ENCODE results near the gene MACROH2A1. TPM values are rescaled to one million over a fixed set of nuclear protein-coding genes. Genes with fewer than 3 reads are reported as not detected.

MACROH2A1 gene
- total and polyA plus RNA-seq, 9 of the 15 experiments (the other 6 are each of a cell fraction or from before 2014, with no cell fraction given) = 44.9 to 289 (median 193) TPM

GRCh38 chr5:135350536-135350935 is 48.5 kb downstream of the MACROH2A1 start:
- FAIRE-seq (no peak), ATAC-seq (no peak), DNase-seq (ENCODE audit: extremely low read depth in 1 of 4, low spot score in 3 of 4) (no peak)
- TF ChIP-seq, protein P1, sequence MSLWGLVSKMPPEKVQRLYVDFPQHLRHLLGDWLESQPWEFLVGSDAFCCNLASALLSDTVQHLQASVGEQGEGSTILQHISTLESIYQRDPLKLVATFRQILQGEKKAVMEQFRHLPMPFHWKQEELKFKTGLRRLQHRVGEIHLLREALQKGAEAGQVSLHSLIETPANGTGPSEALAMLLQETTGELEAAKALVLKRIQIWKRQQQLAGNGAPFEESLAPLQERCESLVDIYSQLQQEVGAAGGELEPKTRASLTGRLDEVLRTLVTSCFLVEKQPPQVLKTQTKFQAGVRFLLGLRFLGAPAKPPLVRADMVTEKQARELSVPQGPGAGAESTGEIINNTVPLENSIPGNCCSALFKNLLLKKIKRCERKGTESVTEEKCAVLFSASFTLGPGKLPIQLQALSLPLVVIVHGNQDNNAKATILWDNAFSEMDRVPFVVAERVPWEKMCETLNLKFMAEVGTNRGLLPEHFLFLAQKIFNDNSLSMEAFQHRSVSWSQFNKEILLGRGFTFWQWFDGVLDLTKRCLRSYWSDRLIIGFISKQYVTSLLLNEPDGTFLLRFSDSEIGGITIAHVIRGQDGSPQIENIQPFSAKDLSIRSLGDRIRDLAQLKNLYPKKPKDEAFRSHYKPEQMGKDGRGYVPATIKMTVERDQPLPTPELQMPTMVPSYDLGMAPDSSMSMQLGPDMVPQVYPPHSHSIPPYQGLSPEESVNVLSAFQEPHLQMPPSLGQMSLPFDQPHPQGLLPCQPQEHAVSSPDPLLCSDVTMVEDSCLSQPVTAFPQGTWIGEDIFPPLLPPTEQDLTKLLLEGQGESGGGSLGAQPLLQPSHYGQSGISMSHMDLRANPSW (CRISPR knock-in tag; IDR thresholded peaks at IDR 0.05) = no peak
- no peak for TF ChIP-seq ZFPM2 (CRISPR knock-in tag; IDR thresholded peaks at IDR 0.05)
- TF ChIP-seq, protein P2, sequence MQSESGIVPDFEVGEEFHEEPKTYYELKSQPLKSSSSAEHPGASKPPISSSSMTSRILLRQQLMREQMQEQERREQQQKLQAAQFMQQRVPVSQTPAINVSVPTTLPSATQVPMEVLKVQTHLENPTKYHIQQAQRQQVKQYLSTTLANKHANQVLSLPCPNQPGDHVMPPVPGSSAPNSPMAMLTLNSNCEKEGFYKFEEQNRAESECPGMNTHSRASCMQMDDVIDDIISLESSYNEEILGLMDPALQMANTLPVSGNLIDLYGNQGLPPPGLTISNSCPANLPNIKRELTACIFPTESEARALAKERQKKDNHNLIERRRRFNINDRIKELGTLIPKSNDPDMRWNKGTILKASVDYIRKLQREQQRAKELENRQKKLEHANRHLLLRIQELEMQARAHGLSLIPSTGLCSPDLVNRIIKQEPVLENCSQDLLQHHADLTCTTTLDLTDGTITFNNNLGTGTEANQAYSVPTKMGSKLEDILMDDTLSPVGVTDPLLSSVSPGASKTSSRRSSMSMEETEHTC (IDR thresholded peaks at IDR 0.05) = no peak
- no peak for TF ChIP-seq MNT (conservative IDR thresholded peaks at IDR 0.05)
- TF ChIP-seq TRIM24 (IDR thresholded peaks at IDR 0.05) = no peak
- TF ChIP-seq DDX20 (tag; IDR thresholded peaks at IDR 0.05; ENCODE audit: low read depth) = no peak
- no peak for TF ChIP-seq CAMTA2 (CRISPR knock-in tag; conservative IDR thresholded peaks at IDR 0.05)
- TF ChIP-seq STAT5A (IDR thresholded peaks at IDR 0.05; ENCODE audit: borderline replicate concordance, low read length) = no peak
- no peak for TF ChIP-seq ZC3H4 (CRISPR knock-in tag; IDR thresholded peaks at IDR 0.05; ENCODE audit: borderline replicate concordance)
- TF ChIP-seq MBD2 (IDR thresholded peaks at IDR 0.05; ENCODE audit: borderline replicate concordance, low read depth) = no peak
- no peak for TF ChIP-seq NCOA6 (IDR thresholded peaks at IDR 0.05)
- no peak for TF ChIP-seq SMARCA4 (IDR thresholded peaks at IDR 0.05)
- H3K79me2 ChIP-seq (ENCODE audit: control insufficient read depth, insufficient read depth, low read length) = no peaks in the 10 kb centered on the region
- H3K9ac ChIP-seq (ENCODE audit: insufficient read depth in 1 of 2, low read depth in 2 of 2, low read length in 2 of 2) = no peak overlapping the region
- no peak overlapping the region for H3K4me2 ChIP-seq (ENCODE audit: insufficient read depth, low read length)
- H3K27me3 ChIP-seq (ENCODE audit: control insufficient read depth in 2 of 2, insufficient read depth in 2 of 2, low read length in 2 of 2) = no peaks in the 10 kb centered on the region
- POLR2A ChIA-PET = interaction anchor here (0.7 to 2.6 kb wide), 3 partner anchors 10 to 22 kb away, joined by 3 to 8 read pairs (median 3); no protein-coding TSS in a partner anchor
- H3K4me3 ChIP-seq = no peak overlapping the region
- in situ Hi-C loops (cut with MboI) = no loop called here
- H3K4me1 ChIP-seq (replicated peaks in 1 of 2; ENCODE audit: control insufficient read depth in 2 of 2, insufficient read depth in 2 of 2, low read length in 2 of 2) = no peaks in the 10 kb centered on the region
- no peak overlapping the region for H2AFZ ChIP-seq (ENCODE audit: low read depth, low read length)
- no peaks in the 10 kb centered on the region for H3K9me3 ChIP-seq (replicated peaks; ENCODE audit: control insufficient read depth, insufficient read depth, low read depth, low read length)
- intact Hi-C loops (cut with micrococcal nuclease) = no loop called here
- no peak overlapping the region for H3K27ac ChIP-seq (ENCODE audit: extremely low read depth, low read depth, low read length)
- peaks cover 83% of the 10 kb centered on the region; the same call in 2 of the 3 replicates for H3K36me3 ChIP-seq (ENCODE audit: control insufficient read depth, insufficient read depth, low read length)
- no TSS peak for BruUV-seq (replicated peaks)
- H3K9me1 ChIP-seq (ENCODE audit: control insufficient read depth, insufficient read depth, low read length) = no peaks in the 10 kb centered on the region
- no peaks in the 10 kb centered on the region for H4K20me1 ChIP-seq (replicated peaks; ENCODE audit: control insufficient read depth, insufficient read depth, low read length)
- CTCF ChIA-PET (ENCODE audit: low intra/inter-chr PET ratio) = no interaction called here
- 94% methylated on average over 10 of the region's 10 CpGs for WGBS (ENCODE audit: insufficient coverage, low coverage, missing lambda C conversion rate)

Data from K562 (cell line).